A673 (cell line): ENCODE results near the gene POU2AF1. TPM values are rescaled to one million over a fixed set of nuclear protein-coding genes. Genes with fewer than 3 reads are reported as not detected.

ENCODE experiments used
- BruUV-seq: library from RNA; stranded (reverse); fragments of 400-500 nt; replicated peaks from 2 replicates; lab custom pipeline; 2021; lab: Mats Ljungman, UMichigan
- CTCF ChIA-PET: fragments of 300-600 bp; sonication (Branson Sonifier 250); formaldehyde crosslinking; loops from one replicate; lab custom pipeline; 2022; ENCODE audit warnings: antibody characterized with exemption; lab: Charles Lee
- POLR2A ChIA-PET: fragments of 300-600 bp; sonication (Branson Sonifier 250); formaldehyde crosslinking; loops from one replicate; lab custom pipeline; 2022; ENCODE audit warnings: antibody characterized with exemption; ENCODE audit not compliant: low non-redundant PET; lab: Charles Lee
- DNase-seq: peaks from one replicate; pipeline ENCODE4 v3.0.0-alpha.2; 2015; ENCODE audit warnings: low spot score
- H3K27ac ChIP-seq: fragments of 200-600 bp; sonication (generic); 2 replicates; pipeline ENCODE4 v1.5.1; 2016; ENCODE audit warnings: mixed run types, low read depth, mild to moderate bottlenecking, mixed read lengths, antibody characterized with exemption, low read length; ENCODE audit not compliant: poor library complexity, severe bottlenecking
- H3K27me3 ChIP-seq: fragments of 200-600 bp; sonication (generic); replicated peaks from 2 replicates; pipeline ENCODE4 v1.6.1; 2017; ENCODE audit warnings: mixed run types, low read depth, mild to moderate bottlenecking, mixed read lengths, antibody characterized with exemption, low read length; ENCODE audit not compliant: insufficient read depth, poor library complexity
- H3K36me3 ChIP-seq: fragments of 200-600 bp; sonication (generic); 2 replicates; pipeline ENCODE4 v1.6.1; 2016; ENCODE audit warnings: mixed run types, mild to moderate bottlenecking, mixed read lengths, antibody characterized with exemption, low read length; ENCODE audit not compliant: insufficient read depth, poor library complexity, severe bottlenecking
- H3K4me1 ChIP-seq: fragments of 200-600 bp; sonication (generic); 2 replicates; pipeline ENCODE4 v1.6.1; 2017; ENCODE audit warnings: mixed run types, mild to moderate bottlenecking, mixed read lengths, antibody characterized with exemption, low read length; ENCODE audit not compliant: insufficient read depth, poor library complexity, severe bottlenecking
- H3K4me3 ChIP-seq: fragments of 200-600 bp; sonication (generic); 2 replicates; pipeline ENCODE4 v1.5.1; 2016; ENCODE audit warnings: low read depth, mixed run types, mild to moderate bottlenecking, mixed read lengths, low read length; ENCODE audit not compliant: poor library complexity, severe bottlenecking
- H3K9me3 ChIP-seq: fragments of 200-600 bp; sonication (generic); 2 replicates; pipeline ENCODE4 v1.6.1; 2016; ENCODE audit warnings: mixed run types, low read depth, mild to moderate bottlenecking, mixed read lengths, antibody characterized with exemption, low read length; ENCODE audit not compliant: poor library complexity, severe bottlenecking
- CTCF ChIP-seq: fragments of 300-800, 200-600 bp; sonication (generic); conservative IDR thresholded peaks from 2 replicates; pipeline ENCODE4 v1.5.1; 2017; ENCODE audit warnings: low read depth, mild to moderate bottlenecking, antibody characterized with exemption, low read length, moderate library complexity, mixed read lengths
- EZH2 ChIP-seq: fragments of 200-600 bp; sonication (generic); IDR thresholded peaks from 2 replicates; pipeline ENCODE4 v1.6.1; 2017; ENCODE audit warnings: borderline replicate concordance, low read depth, mild to moderate bottlenecking, mixed read lengths, antibody characterized with exemption, low read length; ENCODE audit not compliant: poor library complexity, severe bottlenecking
- intact Hi-C: fragments of 100-400 bp; cut with micrococcal nuclease; formaldehyde crosslinking; loops from one replicate; pipeline ENCODE4 v1.10.0; 2022; ENCODE audit not compliant: unreplicated experiment
- total RNA-seq: library from RNA; stranded (reverse); gene quantifications from 2 replicates; pipeline ENCODE4 v1.2.3, GENCODE V29; 2021

Gene POU2AF1
- total RNA-seq, 1 experiment from 2014 or later, result not detected

GRCh38 chr11:111421251-111421650, 42.2 kb upstream of the POU2AF1 start:
- H3K27ac ChIP-seq, result no peak overlapping the region
- no peak for TF ChIP-seq EZH2
- TF ChIP-seq CTCF, result no peak
- H3K9me3 ChIP-seq, result no peaks in the 10 kb centered on the region
- no peaks in the 10 kb centered on the region for H3K27me3 ChIP-seq
- peaks cover under 1% of the 10 kb centered on the region for H3K4me1 ChIP-seq
- H3K4me3 ChIP-seq, result no peak overlapping the region
- ChIA-PET POLR2A (no interaction called here), CTCF (no interaction called here)
- intact Hi-C loops, result loop anchor here (10.0 kb wide), 2 partner anchors 706 to 956 kb away; partner anchors contain the start of gene ARHGAP20
- no TSS peak for BruUV-seq
- H3K36me3 ChIP-seq, result no peaks in the 10 kb centered on the region
- DNase-seq, result no peak

GRCh38 chr11:111419641-111420327, 40.7 kb upstream of the POU2AF1 start:
- Histone ChIP-seq H3K4me3 (no peak overlapping the region), H3K4me1 (no peaks in the 10 kb centered on the region), H3K9me3 (no peaks in the 10 kb centered on the region), H3K36me3 (no peaks in the 10 kb centered on the region), H3K27me3 (no peaks in the 10 kb centered on the region), H3K27ac (no peak overlapping the region)
- no peak for DNase-seq
- no TSS peak for BruUV-seq
- TF ChIP-seq EZH2, result no peak
- no peak for TF ChIP-seq CTCF
- ChIA-PET POLR2A (no interaction called here), CTCF (no interaction called here)
- intact Hi-C loops, result loop anchor here (10.0 kb wide), 2 partner anchors 705 to 955 kb away; partner anchors contain the start of gene ARHGAP20

GRCh38 chr11:111419181-111419580, 40.1 kb upstream of the POU2AF1 start:
- ChIA-PET POLR2A (no interaction called here), CTCF (no interaction called here)
- Histone ChIP-seq H3K27ac (no peak overlapping the region), H3K4me3 (no peak overlapping the region), H3K4me1 (no peaks in the 10 kb centered on the region), H3K9me3 (no peaks in the 10 kb centered on the region), H3K36me3 (no peaks in the 10 kb centered on the region), H3K27me3 (no peaks in the 10 kb centered on the region)
- intact Hi-C loops, result no loop called here
- BruUV-seq, result no TSS peak
- TF ChIP-seq EZH2 (no peak), CTCF (no peak)
- DNase-seq, result no peak
